Thyroid gland (tissue), 4 donors: ENCODE measurements around the gene GLI3.

Experiments
- POLR2A ChIP-seq, 2 donors: fragments of 450-650 bp; IDR thresholded peaks; one replicate each; pipeline ENCODE4 v1.6.1; 2017; ENCODE audit warnings: antibody characterized with exemption in 2 of 2, mild to moderate bottlenecking in 2 of 2, moderate library complexity in 1 of 2
- TF ChIP-seq, protein P1 (sequence below), 6 experiments: fragments of 200-600 bp in 3 of 6; fragments of 450-650 bp in 3 of 6; sonication (generic) in 3 of 6; IDR thresholded peaks; one replicate each; pipeline ENCODE4 v1.5.1; 2016 to 2019; ENCODE audit warnings: antibody characterized with exemption in 6 of 6, mild to moderate bottlenecking in 2 of 6, inconsistent platforms in 1 of 6, moderate library complexity in 1 of 6

- TF ChIP-seq, protein P1, sequence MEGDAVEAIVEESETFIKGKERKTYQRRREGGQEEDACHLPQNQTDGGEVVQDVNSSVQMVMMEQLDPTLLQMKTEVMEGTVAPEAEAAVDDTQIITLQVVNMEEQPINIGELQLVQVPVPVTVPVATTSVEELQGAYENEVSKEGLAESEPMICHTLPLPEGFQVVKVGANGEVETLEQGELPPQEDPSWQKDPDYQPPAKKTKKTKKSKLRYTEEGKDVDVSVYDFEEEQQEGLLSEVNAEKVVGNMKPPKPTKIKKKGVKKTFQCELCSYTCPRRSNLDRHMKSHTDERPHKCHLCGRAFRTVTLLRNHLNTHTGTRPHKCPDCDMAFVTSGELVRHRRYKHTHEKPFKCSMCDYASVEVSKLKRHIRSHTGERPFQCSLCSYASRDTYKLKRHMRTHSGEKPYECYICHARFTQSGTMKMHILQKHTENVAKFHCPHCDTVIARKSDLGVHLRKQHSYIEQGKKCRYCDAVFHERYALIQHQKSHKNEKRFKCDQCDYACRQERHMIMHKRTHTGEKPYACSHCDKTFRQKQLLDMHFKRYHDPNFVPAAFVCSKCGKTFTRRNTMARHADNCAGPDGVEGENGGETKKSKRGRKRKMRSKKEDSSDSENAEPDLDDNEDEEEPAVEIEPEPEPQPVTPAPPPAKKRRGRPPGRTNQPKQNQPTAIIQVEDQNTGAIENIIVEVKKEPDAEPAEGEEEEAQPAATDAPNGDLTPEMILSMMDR (IDR thresholded peaks at IDR 0.05): no peak
- peak in 1 of 2 donors; percentile 52 for TF ChIP-seq POLR2A (IDR thresholded peaks at IDR 0.05)
Observed at GRCh38 chr7:42236266-42236975, 588 bp downstream of the GLI3 start.
